SK-N-SH (cell line): ENCODE results near the gene PISD. TPM values are rescaled to one million over a fixed set of nuclear protein-coding genes. Genes with fewer than 3 reads are reported as not detected.

Experiments
- CTCF ChIA-PET: fragments of 300-600, 350-600 bp; formaldehyde crosslinking; extraction: SDS; loops from one replicate; lab custom pipeline; 2021; lab: Yijun Ruan, JAX
- POLR2A ChIA-PET: fragments of 350-600 bp; sonication (Branson Sonifier 250); formaldehyde crosslinking; extraction: SDS; loops from one replicate; lab custom pipeline; 2020; ENCODE audit warnings: antibody characterized with exemption, inconsistent platforms; lab: Yijun Ruan, JAX
- DNase-seq: peaks from one replicate; pipeline ENCODE4 v3.0.0; 2012
- H2AFZ ChIP-seq: fragments of 200-600 bp; sonication (generic); 2 replicates; pipeline ENCODE4 v1.8.1; 2016; ENCODE audit warnings: antibody characterized with exemption, mild to moderate bottlenecking, low read depth
- H3F3A ChIP-seq: fragments of 200-600 bp; sonication (generic); replicated peaks from 2 replicates; pipeline ENCODE3; 2016; ENCODE audit warnings: antibody characterized with exemption, mild to moderate bottlenecking; ENCODE audit not compliant: insufficient read depth
- H3K27ac ChIP-seq, 2 experiments: fragments of 200-500 bp in 1 of 2; fragments of 200-600 bp in 1 of 2; sonication (Bioruptor generic) in 1 of 2; sonication (generic), shearing (Covaris generic) in 1 of 2; 2 replicates each; pipeline versions ENCODE4 v1.5.1 to v1.6.1; 2014 to 2016; ENCODE audit warnings: low read depth in 2 of 2, inconsistent platforms in 1 of 2, low read length in 1 of 2, mild to moderate bottlenecking in 1 of 2, mixed read lengths in 1 of 2
- H3K27me3 ChIP-seq: fragments of 200-600 bp; sonication (generic), shearing (Covaris generic); 2 replicates; pipeline ENCODE4 v1.6.1; 2016; ENCODE audit warnings: mixed run types; ENCODE audit not compliant: insufficient read depth
- H3K36me3 ChIP-seq, 2 experiments: fragments of 200-500 bp in 1 of 2; fragments of 200-600 bp in 1 of 2; sonication (Bioruptor generic) in 1 of 2; sonication (generic) in 1 of 2; replicated peaks in 1 of 2; 2 replicates each; pipeline versions ENCODE3 to v1.5.1; 2014 to 2016; ENCODE audit warnings: low read length in 1 of 2, mild to moderate bottlenecking in 1 of 2; ENCODE audit not compliant: insufficient read depth in 2 of 2, control insufficient read depth in 1 of 2
- H3K4me1 ChIP-seq, 2 experiments: fragments of 200-500 bp in 1 of 2; fragments of 200-600 bp in 1 of 2; sonication (Bioruptor generic) in 1 of 2; sonication (generic), shearing (Covaris generic) in 1 of 2; 2 replicates each; pipeline versions ENCODE4 v1.5.1 to v1.6.1; 2014 to 2016; ENCODE audit warnings: low read depth in 1 of 2, low read length in 1 of 2, mixed run types in 1 of 2; ENCODE audit not compliant: insufficient read depth in 2 of 2, control insufficient read depth in 1 of 2
- H3K4me2 ChIP-seq: fragments of 200-600 bp; sonication (generic), shearing (Covaris generic); 2 replicates; pipeline ENCODE4 v1.6.1; 2017; ENCODE audit warnings: mixed run types
- H3K4me3 ChIP-seq, 2 experiments: fragments of 200-500 bp in 1 of 2; fragments of 200-600 bp in 1 of 2; sonication (Bioruptor generic) in 1 of 2; sonication (generic), shearing (Covaris generic) in 1 of 2; 2 replicates each; pipeline versions ENCODE4 v1.5.1 to v1.8.1; 2014 to 2016; ENCODE audit warnings: low read depth in 2 of 2, inconsistent platforms in 1 of 2, low read length in 1 of 2, mild to moderate bottlenecking in 1 of 2, mixed read lengths in 1 of 2, moderate library complexity in 1 of 2
- H3K79me2 ChIP-seq: fragments of 200-600 bp; sonication (generic); 2 replicates; pipeline ENCODE4 v1.8.1; 2017; ENCODE audit warnings: mild to moderate bottlenecking; ENCODE audit not compliant: insufficient read depth
- H3K9ac ChIP-seq: fragments of 200-600 bp; sonication (generic); 2 replicates; pipeline ENCODE4 v1.6.1; 2017; ENCODE audit warnings: mixed run types
- H3K9me2 ChIP-seq: fragments of 200-600 bp; sonication (generic); 2 replicates; pipeline ENCODE4 v1.6.1; 2017; ENCODE audit warnings: mixed run types
- H3K9me3 ChIP-seq: fragments of 200-600 bp; sonication (generic); 2 replicates; pipeline ENCODE4 v1.6.1; 2017; ENCODE audit warnings: mixed run types, mild to moderate bottlenecking, moderate library complexity
- H4K20me1 ChIP-seq: fragments of 200-600 bp; sonication (generic); 2 replicates; pipeline ENCODE4 v1.6.1; 2017; ENCODE audit warnings: mild to moderate bottlenecking, mixed run types; ENCODE audit not compliant: insufficient read depth
- EZH2phosphoT487 ChIP-seq: fragments of 200-600 bp; sonication (generic); IDR thresholded peaks from 2 replicates; pipeline ENCODE4 v1.6.1; 2017; ENCODE audit warnings: low read depth, mixed run types, mild to moderate bottlenecking, antibody characterized with exemption, moderate library complexity, borderline replicate concordance
- FOSL2 ChIP-seq: IDR thresholded peaks from 2 replicates; pipeline ENCODE4 v1.4.0; 2012; ENCODE audit warnings: low read depth, mild to moderate bottlenecking, moderate library complexity, borderline replicate concordance
- FOXM1 ChIP-seq: IDR thresholded peaks from 2 replicates; pipeline ENCODE4 v1.4.0; 2012; ENCODE audit warnings: low read depth, mild to moderate bottlenecking
- GABPA ChIP-seq: IDR thresholded peaks from 2 replicates; pipeline ENCODE4 v1.4.0; 2012; ENCODE audit warnings: low read depth, mild to moderate bottlenecking
- GATA2 ChIP-seq: sonication (generic); formaldehyde crosslinking; IDR thresholded peaks from 2 replicates; pipeline ENCODE4 v1.5.0; 2020; ENCODE audit warnings: mild to moderate bottlenecking, missing genetic modification reagents
- MEF2A ChIP-seq: IDR thresholded peaks from 2 replicates; pipeline ENCODE4 v1.4.0; 2012; ENCODE audit warnings: low read depth, borderline replicate concordance
- MXI1 ChIP-seq: IDR thresholded peaks from 2 replicates; pipeline ENCODE4 v1.6.1; 2012; ENCODE audit warnings: mild to moderate bottlenecking, low read depth, low read length, improper control_type of control experiment
- NFIC ChIP-seq: IDR thresholded peaks from 2 replicates; pipeline ENCODE4 v1.4.0; 2012; ENCODE audit warnings: borderline replicate concordance
- NRF1 ChIP-seq: IDR thresholded peaks from 2 replicates; pipeline ENCODE4 v1.6.1; 2012; ENCODE audit warnings: low read depth, mild to moderate bottlenecking, low read length
- PBX3 ChIP-seq: IDR thresholded peaks from 2 replicates; pipeline ENCODE4; 2012
- POLR2AphosphoS5 ChIP-seq: IDR thresholded peaks from 2 replicates; pipeline ENCODE4 v1.6.1; 2012; ENCODE audit warnings: low read depth, low read length
- REST ChIP-seq: IDR thresholded peaks from 2 replicates; pipeline ENCODE4 v1.6.1; 2012; ENCODE audit warnings: mild to moderate bottlenecking, low read depth, low read length, moderate library complexity
- TEAD4 ChIP-seq: IDR thresholded peaks from 2 replicates; pipeline ENCODE4 v1.4.0; 2012; ENCODE audit warnings: mild to moderate bottlenecking, borderline replicate concordance; ENCODE audit not compliant: insufficient read depth
- WGBS: methylation state at CpG from one replicate; pipeline ENCODE4 v1.1.6; 2017; ENCODE audit warnings: low lambda C conversion rate; 5-methylcytosine and 5-hydroxymethylcytosine counted together
- polyA plus RNA-seq, 3 experiments: library from polyadenylated mRNA; depleted of rRNA; stranded (reverse); fragments of >200 nt; gene quantifications; 2 replicates each; pipeline ENCODE4 v1.2.3, GENCODE V29; 2012

Gene PISD
- polyA plus RNA-seq, 1 of the 3 experiments (the other 2 are of a cell fraction), result 34.9 TPM

GRCh38 chr22:31635638-31636306 lies 26.2 kb downstream of the PISD start:
- H3K27ac ChIP-seq, result no peak overlapping the region
- DNase-seq, result no peak
- H4K20me1 ChIP-seq, result peaks cover 13% of the 10 kb centered on the region; the same call in 1 of the 2 replicates
- 95% methylated on average over 12 of the region's 13 CpGs for WGBS
- CTCF ChIA-PET, result interaction anchor here (1.0 to 7.1 kb wide), 2 partner anchors 74 to 79 kb away, joined by 5 to 48 read pairs; no protein-coding TSS in a partner anchor
- H3K9ac ChIP-seq, result no peak overlapping the region
- no peaks in the 10 kb centered on the region for H3K9me2 ChIP-seq
- no peak overlapping the region for H3K4me2 ChIP-seq
- peaks cover 37% of the 10 kb centered on the region for H3K79me2 ChIP-seq
- H3K36me3 ChIP-seq, result no peaks in the 10 kb centered on the region
- no peaks in the 10 kb centered on the region for H3K27me3 ChIP-seq
- no peak overlapping the region for H2AFZ ChIP-seq
- no peaks in the 10 kb centered on the region for H3F3A ChIP-seq
- no peak overlapping the region for H3K4me3 ChIP-seq
- POLR2A ChIA-PET, result no interaction called here
- no peaks in the 10 kb centered on the region for H3K9me3 ChIP-seq
- H3K4me1 ChIP-seq, result peaks cover 0 to 8% of the 10 kb centered on the region in 2 experiments; a peak in 1 of 4 replicates
- TF ChIP-seq PBX3, result no peak
- no peak for TF ChIP-seq EZH2phosphoT487
- no peak for TF ChIP-seq NRF1
- no peak for TF ChIP-seq REST
- TF ChIP-seq TEAD4, result no peak
- TF ChIP-seq, all 33 proteins: peak for 0

GRCh38 chr22:31631436-31631835 lies 30.6 kb downstream of the PISD start:
- Histone ChIP-seq H3K9me3 (no peaks in the 10 kb centered on the region), H3K27me3 (no peaks in the 10 kb centered on the region), H3K27ac (peak overlapping the region; percentile 72 to 80; a peak in 3 of 4 replicates), H3K4me3 (peak overlapping the region; percentile 78 to 91), H2AFZ (no peak overlapping the region), H3K9me2 (no peaks in the 10 kb centered on the region), H3K4me1 (peaks cover 0 to 42% of the 10 kb centered on the region in 2 experiments; a peak in 1 of 4 replicates), H3K79me2 (peaks cover 62% of the 10 kb centered on the region), H3K4me2 (peak overlapping the region; percentile 96), H3F3A (no peaks in the 10 kb centered on the region), H4K20me1 (peaks cover 44% of the 10 kb centered on the region), H3K9ac (peak overlapping the region; percentile 80; the same call in 1 of the 2 replicates), H3K36me3 (peaks cover 7 to 9% of the 10 kb centered on the region in 2 experiments)
- peak; percentile 36 for DNase-seq
- POLR2A ChIA-PET, result interaction anchor here (1.1 kb wide), 1 partner anchor 75 kb away, joined by 4 read pairs; no protein-coding TSS in a partner anchor
- CTCF ChIA-PET, result interaction anchor here (0.8 to 7.1 kb wide), 9 partner anchors 11 to 339 kb away, joined by 3 to 48 read pairs (median 3); partner anchors contain the start of gene PISD
- TF ChIP-seq GABPA (no peak), MXI1 (no peak), POLR2AphosphoS5 (no peak), EZH2phosphoT487 (no peak), GATA2 (no peak), FOXM1 (no peak), MEF2A (no peak), FOSL2 (no peak), NFIC (no peak), REST (no peak), NRF1 (no peak)
- WGBS, result 95% methylated on average over 6 of the region's 9 CpGs
